PC-9 (cell line): ENCODE results near the gene GPATCH2.

ENCODE experiments used
- EZH2 ChIP-seq: fragments of 200-600 bp; sonication (generic); IDR thresholded peaks from 2 replicates; pipeline ENCODE4 v1.8.0; 2017; ENCODE audit warnings: antibody characterized with exemption, low read depth
- TF ChIP-seq, protein P1 (sequence below): fragments of 200-600 bp; sonication (generic); conservative IDR thresholded peaks from 2 replicates; pipeline ENCODE4 v1.6.1; 2017; ENCODE audit warnings: mixed run types, antibody characterized with exemption, mild to moderate bottlenecking, moderate library complexity

DNA sequence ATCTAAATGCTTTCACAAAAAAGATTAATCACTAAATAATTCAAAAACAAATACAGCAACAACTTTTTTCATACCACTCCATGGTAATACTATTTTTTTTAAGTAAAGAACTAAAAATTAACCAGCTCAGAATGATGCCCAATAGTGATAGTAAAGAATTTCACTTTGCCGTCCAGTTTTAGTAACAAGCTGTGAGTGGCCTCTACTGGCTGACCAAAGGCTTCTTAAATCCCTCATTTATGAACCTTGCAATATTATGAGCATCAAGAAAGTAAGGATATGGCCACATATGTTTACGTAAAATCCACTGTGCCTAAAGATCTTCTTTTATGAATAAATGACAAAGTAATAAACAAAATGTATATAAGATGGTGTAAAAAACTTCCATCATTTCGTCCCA, 108.6 kb downstream of the GPATCH2 start:
- TF ChIP-seq, protein P1, sequence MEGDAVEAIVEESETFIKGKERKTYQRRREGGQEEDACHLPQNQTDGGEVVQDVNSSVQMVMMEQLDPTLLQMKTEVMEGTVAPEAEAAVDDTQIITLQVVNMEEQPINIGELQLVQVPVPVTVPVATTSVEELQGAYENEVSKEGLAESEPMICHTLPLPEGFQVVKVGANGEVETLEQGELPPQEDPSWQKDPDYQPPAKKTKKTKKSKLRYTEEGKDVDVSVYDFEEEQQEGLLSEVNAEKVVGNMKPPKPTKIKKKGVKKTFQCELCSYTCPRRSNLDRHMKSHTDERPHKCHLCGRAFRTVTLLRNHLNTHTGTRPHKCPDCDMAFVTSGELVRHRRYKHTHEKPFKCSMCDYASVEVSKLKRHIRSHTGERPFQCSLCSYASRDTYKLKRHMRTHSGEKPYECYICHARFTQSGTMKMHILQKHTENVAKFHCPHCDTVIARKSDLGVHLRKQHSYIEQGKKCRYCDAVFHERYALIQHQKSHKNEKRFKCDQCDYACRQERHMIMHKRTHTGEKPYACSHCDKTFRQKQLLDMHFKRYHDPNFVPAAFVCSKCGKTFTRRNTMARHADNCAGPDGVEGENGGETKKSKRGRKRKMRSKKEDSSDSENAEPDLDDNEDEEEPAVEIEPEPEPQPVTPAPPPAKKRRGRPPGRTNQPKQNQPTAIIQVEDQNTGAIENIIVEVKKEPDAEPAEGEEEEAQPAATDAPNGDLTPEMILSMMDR = no peak
- no peak for TF ChIP-seq EZH2
